ENCODE measurements around the gene IL1RN. TPM values are rescaled to one million over a fixed set of nuclear protein-coding genes. Genes with fewer than 3 reads are reported as not detected.

The IL1RN gene
- total and polyA plus RNA-seq, 2 of the 13 experiments (the other 11 are each of a cell fraction or from before 2014, with no cell fraction given): 21.2 to 101 TPM

- no peaks in the 10 kb centered on the region for H3K79me2 ChIP-seq (ENCODE audit: insufficient read depth, low read length)
- no peak overlapping the region for H3K4me3 ChIP-seq (replicated peaks in 1 of 3; ENCODE audit: insufficient read depth in 1 of 3, low read depth in 2 of 3, low read length in 3 of 3)
- no peak overlapping the region for H3K4me2 ChIP-seq (ENCODE audit: low read depth, low read length)
- CTCF ChIA-PET (ENCODE audit: low intra/inter-chr PET ratio, low total read pairs): no interaction called here
- DNase-seq (ENCODE audit: low spot score) (no peak), ATAC-seq (peak; percentile 76), FAIRE-seq (no peak)
- no TSS peak for BruUV-seq (replicated peaks)
- no peaks in the 10 kb centered on the region for H3K36me3 ChIP-seq (replicated peaks in 1 of 2; ENCODE audit: control insufficient read depth in 1 of 2, insufficient read depth in 2 of 2, low read length in 2 of 2)
- POLR2A ChIA-PET: interaction anchor here (1.0 to 1.6 kb wide), 6 partner anchors 8 to 49 kb away, joined by 3 to 5 read pairs (median 4); no protein-coding TSS in a partner anchor
- no peaks in the 10 kb centered on the region for H4K20me1 ChIP-seq (ENCODE audit: insufficient read depth, low read length)
- in situ Hi-C loops (cut with HindIII; ENCODE audit: extremely low pct_ligation_motif_present, low pct_unique_long_range_greater_than_20kb) (no loop called here), intact Hi-C loops (cut with micrococcal nuclease; ENCODE audit: unreplicated experiment) (no loop called here)
- H3K27ac ChIP-seq (ENCODE audit: extremely low read length, insufficient read depth, low read length): no peak overlapping the region
- 20% methylated on average over 1 of the region's 1 CpG for WGBS (ENCODE audit: low lambda C conversion rate)
- no peak overlapping the region for H3K9ac ChIP-seq (ENCODE audit: insufficient read depth, low read depth, low read length)
- H3K4me1 ChIP-seq (ENCODE audit: insufficient read depth, low read length): peaks cover 15% of the 10 kb centered on the region
- H3K27me3 ChIP-seq (ENCODE audit: control insufficient read depth in 1 of 2, insufficient read depth in 2 of 2, low read length in 2 of 2): peaks cover 0 to 2% of the 10 kb centered on the region in 2 experiments; a peak in 2 of 5 replicates
- H3K9me3 ChIP-seq (ENCODE audit: low read length): no peaks in the 10 kb centered on the region
- H2AFZ ChIP-seq (ENCODE audit: low read length): no peak overlapping the region
- TF ChIP-seq HIVEP1 (CRISPR knock-in tag; IDR thresholded peaks at IDR 0.05): no peak
- TF ChIP-seq ZNF382 (CRISPR knock-in tag; IDR thresholded peaks at IDR 0.05; ENCODE audit: borderline replicate concordance): no peak
- TF ChIP-seq ZNF777 (CRISPR knock-in tag; IDR thresholded peaks at IDR 0.05): no peak
- TF ChIP-seq ZNF703 (CRISPR knock-in tag; IDR thresholded peaks at IDR 0.05; ENCODE audit: borderline replicate concordance): no peak
- 0 out of 2 replicates have a peak, but pooled peaks have one; percentile 36 for TF ChIP-seq SP2 (CRISPR knock-in tag; IDR thresholded peaks at IDR 0.05)
- TF ChIP-seq TBX2 (CRISPR knock-in tag; IDR thresholded peaks at IDR 0.05; ENCODE audit: borderline replicate concordance): 0 out of 2 replicates have a peak, but pooled peaks have one; percentile 15
Measured at GRCh38 chr2:113149553-113150257, 22.3 kb downstream of the IL1RN start.

DNA sequence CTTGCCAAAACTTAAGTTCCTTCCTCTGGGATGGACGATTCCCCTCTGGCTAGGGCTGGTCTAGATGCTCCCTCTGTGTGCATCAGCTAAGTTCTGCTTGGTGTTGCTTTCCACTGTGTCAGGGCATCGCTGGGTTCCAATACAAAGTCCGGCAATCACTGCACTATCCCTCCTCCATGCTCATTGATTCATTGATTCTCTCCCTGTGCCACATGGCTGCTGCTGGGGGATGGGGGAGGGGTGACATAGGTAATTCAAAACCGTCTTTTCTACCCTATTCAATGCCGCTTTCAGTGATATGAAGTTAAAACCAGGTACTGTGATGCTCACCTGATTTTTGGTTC is 22.8 kb downstream of the IL1RN start:
- POLR2A ChIA-PET: interaction anchor here (1.0 to 1.6 kb wide), 4 partner anchors 12 to 49 kb away, joined by 3 to 5 read pairs (median 4); no protein-coding TSS in a partner anchor
- no peak overlapping the region for H3K27ac ChIP-seq (ENCODE audit: extremely low read length, insufficient read depth, low read length)
- H4K20me1 ChIP-seq (ENCODE audit: insufficient read depth, low read length): no peaks in the 10 kb centered on the region
- no peak overlapping the region for H3K4me3 ChIP-seq (replicated peaks in 1 of 3; ENCODE audit: insufficient read depth in 1 of 3, low read depth in 2 of 3, low read length in 3 of 3)
- peaks cover 17% of the 10 kb centered on the region for H3K4me1 ChIP-seq (ENCODE audit: insufficient read depth, low read length)
- intact Hi-C loops (cut with micrococcal nuclease; ENCODE audit: unreplicated experiment): no loop called here
- DNase-seq (ENCODE audit: low spot score) (no peak), FAIRE-seq (no peak), ATAC-seq (peak; percentile 83)
- CTCF ChIA-PET (ENCODE audit: low intra/inter-chr PET ratio, low total read pairs): no interaction called here
- H2AFZ ChIP-seq (ENCODE audit: low read length): no peak overlapping the region
- H3K9me3 ChIP-seq (ENCODE audit: low read length): no peaks in the 10 kb centered on the region
- H3K79me2 ChIP-seq (ENCODE audit: insufficient read depth, low read length): no peaks in the 10 kb centered on the region
- H3K4me2 ChIP-seq (ENCODE audit: low read depth, low read length): no peak overlapping the region
- 40% methylated on average over 5 of the region's 5 CpGs for WGBS (ENCODE audit: low lambda C conversion rate)
- no peak overlapping the region for H3K9ac ChIP-seq (ENCODE audit: insufficient read depth, low read depth, low read length)
- in situ Hi-C loops (cut with HindIII; ENCODE audit: extremely low pct_ligation_motif_present, low pct_unique_long_range_greater_than_20kb): no loop called here
- H3K36me3 ChIP-seq (replicated peaks in 1 of 2; ENCODE audit: control insufficient read depth in 1 of 2, insufficient read depth in 2 of 2, low read length in 2 of 2): no peaks in the 10 kb centered on the region
- BruUV-seq (replicated peaks): no TSS peak
- H3K27me3 ChIP-seq (ENCODE audit: control insufficient read depth in 1 of 2, insufficient read depth in 2 of 2, low read length in 2 of 2): peaks cover 0 to 2% of the 10 kb centered on the region in 2 experiments; a peak in 2 of 5 replicates
- TF ChIP-seq, protein P1, sequence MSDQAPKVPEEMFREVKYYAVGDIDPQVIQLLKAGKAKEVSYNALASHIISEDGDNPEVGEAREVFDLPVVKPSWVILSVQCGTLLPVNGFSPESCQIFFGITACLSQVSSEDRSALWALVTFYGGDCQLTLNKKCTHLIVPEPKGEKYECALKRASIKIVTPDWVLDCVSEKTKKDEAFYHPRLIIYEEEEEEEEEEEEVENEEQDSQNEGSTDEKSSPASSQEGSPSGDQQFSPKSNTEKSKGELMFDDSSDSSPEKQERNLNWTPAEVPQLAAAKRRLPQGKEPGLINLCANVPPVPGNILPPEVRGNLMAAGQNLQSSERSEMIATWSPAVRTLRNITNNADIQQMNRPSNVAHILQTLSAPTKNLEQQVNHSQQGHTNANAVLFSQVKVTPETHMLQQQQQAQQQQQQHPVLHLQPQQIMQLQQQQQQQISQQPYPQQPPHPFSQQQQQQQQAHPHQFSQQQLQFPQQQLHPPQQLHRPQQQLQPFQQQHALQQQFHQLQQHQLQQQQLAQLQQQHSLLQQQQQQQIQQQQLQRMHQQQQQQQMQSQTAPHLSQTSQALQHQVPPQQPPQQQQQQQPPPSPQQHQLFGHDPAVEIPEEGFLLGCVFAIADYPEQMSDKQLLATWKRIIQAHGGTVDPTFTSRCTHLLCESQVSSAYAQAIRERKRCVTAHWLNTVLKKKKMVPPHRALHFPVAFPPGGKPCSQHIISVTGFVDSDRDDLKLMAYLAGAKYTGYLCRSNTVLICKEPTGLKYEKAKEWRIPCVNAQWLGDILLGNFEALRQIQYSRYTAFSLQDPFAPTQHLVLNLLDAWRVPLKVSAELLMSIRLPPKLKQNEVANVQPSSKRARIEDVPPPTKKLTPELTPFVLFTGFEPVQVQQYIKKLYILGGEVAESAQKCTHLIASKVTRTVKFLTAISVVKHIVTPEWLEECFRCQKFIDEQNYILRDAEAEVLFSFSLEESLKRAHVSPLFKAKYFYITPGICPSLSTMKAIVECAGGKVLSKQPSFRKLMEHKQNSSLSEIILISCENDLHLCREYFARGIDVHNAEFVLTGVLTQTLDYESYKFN (CRISPR knock-in tag; conservative IDR thresholded peaks at IDR 0.05): peak; percentile 45; the same call in 1 of the 2 replicates
- TF ChIP-seq, protein P2, sequence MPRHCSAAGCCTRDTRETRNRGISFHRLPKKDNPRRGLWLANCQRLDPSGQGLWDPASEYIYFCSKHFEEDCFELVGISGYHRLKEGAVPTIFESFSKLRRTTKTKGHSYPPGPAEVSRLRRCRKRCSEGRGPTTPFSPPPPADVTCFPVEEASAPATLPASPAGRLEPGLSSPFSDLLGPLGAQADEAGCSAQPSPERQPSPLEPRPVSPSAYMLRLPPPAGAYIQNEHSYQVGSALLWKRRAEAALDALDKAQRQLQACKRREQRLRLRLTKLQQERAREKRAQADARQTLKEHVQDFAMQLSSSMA (CRISPR knock-in tag; IDR thresholded peaks at IDR 0.05): no peak
- no peak for TF ChIP-seq CREB1 (IDR thresholded peaks at IDR 0.05)
- TF ChIP-seq CREB1 (CRISPR knock-in tag; IDR thresholded peaks at IDR 0.05): no peak
- 0 out of 2 replicates have a peak, but pooled peaks have one; percentile 18 for TF ChIP-seq HDAC1 (CRISPR knock-in tag; IDR thresholded peaks at IDR 0.05)
- TF ChIP-seq TAF1 (CRISPR knock-in tag; IDR thresholded peaks at IDR 0.05): no peak
- no peak for TF ChIP-seq ZNF772 (CRISPR knock-in tag; IDR thresholded peaks at IDR 0.05)
